Keratinocyte (primary cell): ENCODE data around the gene ZNF423. TPM values are rescaled to one million over a fixed set of nuclear protein-coding genes. Genes with fewer than 3 reads are reported as not detected.

Experiments
- DNase-seq: peaks from one replicate; pipeline ENCODE4 v3.0.0-alpha.2; 2011; ENCODE audit warnings: low read depth, missing footprints, low spot score
- FAIRE-seq: peaks from 2 replicates; lab custom pipeline; 2011; peaks lifted over from hg19 to GRCh38; lab: Jason Lieb, UNC
- H2AFZ ChIP-seq: 2 replicates; pipeline ENCODE4 v1.6.0; 2012; ENCODE audit warnings: low read length, control low read depth, inconsistent platforms; ENCODE audit not compliant: control insufficient read depth
- H3K27ac ChIP-seq: 2 replicates; pipeline ENCODE4 v1.5.1; 2011; ENCODE audit warnings: low read length; ENCODE audit not compliant: control insufficient read depth, insufficient read depth
- H3K27me3 ChIP-seq: 3 replicates; pipeline ENCODE4 v1.6.0; 2011; ENCODE audit warnings: low read length; ENCODE audit not compliant: control insufficient read depth, insufficient read depth; ENCODE audit errors: extremely low read depth
- H3K36me3 ChIP-seq, 2 experiments: 2 replicates in 1 of 2; 3 replicates in 1 of 2; pipeline ENCODE4 v1.5.1; 2011; ENCODE audit warnings: low read length in 2 of 2, mild to moderate bottlenecking in 1 of 2; ENCODE audit not compliant: control insufficient read depth in 2 of 2, insufficient read depth in 2 of 2; ENCODE audit errors: extremely low read depth in 1 of 2
- H3K4me1 ChIP-seq: 3 replicates; pipeline ENCODE4 v1.5.1; 2011; ENCODE audit warnings: low read length; ENCODE audit not compliant: control insufficient read depth, insufficient read depth; ENCODE audit errors: extremely low read depth
- H3K4me2 ChIP-seq: 3 replicates; pipeline ENCODE4 v1.6.0; 2011; ENCODE audit warnings: low read depth, low read length; ENCODE audit not compliant: control insufficient read depth, insufficient read depth; ENCODE audit errors: extremely low read depth
- H3K4me3 ChIP-seq, 3 experiments: fragments of 200-600 bp in 1 of 3; sonication (generic) in 1 of 3; 2 replicates in 2 of 3; 3 replicates in 1 of 3; pipeline ENCODE4 v1.5.1; 2011 to 2016; ENCODE audit warnings: low read length in 3 of 3, mild to moderate bottlenecking in 3 of 3, control low read depth in 2 of 3, inconsistent platforms in 1 of 3, low read depth in 1 of 3, mixed read lengths in 1 of 3, mixed run types in 1 of 3, moderate library complexity in 1 of 3; ENCODE audit not compliant: control insufficient read depth in 2 of 3, insufficient read depth in 2 of 3; ENCODE audit errors: extremely low read depth in 1 of 3
- H3K79me2 ChIP-seq: 2 replicates; pipeline ENCODE4 v1.6.0; 2012; ENCODE audit warnings: low read length; ENCODE audit not compliant: control insufficient read depth, insufficient read depth
- H3K9ac ChIP-seq: 3 replicates; pipeline ENCODE4 v1.6.0; 2011; ENCODE audit warnings: low read length; ENCODE audit not compliant: control insufficient read depth, insufficient read depth; ENCODE audit errors: extremely low read depth
- H3K9me1 ChIP-seq: 3 replicates; pipeline ENCODE4 v1.6.0; 2011; ENCODE audit warnings: low read length; ENCODE audit not compliant: control insufficient read depth, insufficient read depth; ENCODE audit errors: extremely low read depth
- H3K9me3 ChIP-seq: 2 replicates; pipeline ENCODE4 v1.5.1; 2012; ENCODE audit warnings: low read depth, low read length; ENCODE audit not compliant: control insufficient read depth
- H4K20me1 ChIP-seq: 3 replicates; pipeline ENCODE4 v1.6.0; 2011; ENCODE audit warnings: low read length; ENCODE audit not compliant: control insufficient read depth, insufficient read depth; ENCODE audit errors: extremely low read depth
- CTCF ChIP-seq, 3 experiments: IDR thresholded peaks in 1 of 3; conservative IDR thresholded peaks in 1 of 3; optimal IDR thresholded peaks in 1 of 3; 2 replicates in 2 of 3; 3 replicates in 1 of 3; pipeline versions ENCODE3 to v1.5.1; 2011; ENCODE audit warnings: low read length in 3 of 3, mild to moderate bottlenecking in 3 of 3, moderate library complexity in 2 of 3, control low read depth in 1 of 3, inconsistent platforms in 1 of 3; ENCODE audit not compliant: insufficient read depth in 2 of 3; ENCODE audit errors: extremely low read depth in 1 of 3
- EZH2 ChIP-seq: IDR thresholded peaks from one replicate; pipeline ENCODE4 v1.6.1; 2012; ENCODE audit warnings: inconsistent platforms, mild to moderate bottlenecking, low read length, moderate library complexity
- dilution Hi-C: fragments of 300-500 bp; cut with MboI; formaldehyde crosslinking; loops from one replicate; pipeline ENCODE4 v1.7.0; 2020; ENCODE audit warnings: low sequenced_read_pairs; ENCODE audit not compliant: extremely low pct_ligation_motif_present
- polyA plus RNA-seq, 5 experiments: library from polyadenylated mRNA; depleted of rRNA in 3 of 5; stranded (reverse) in 3 of 5; stranded (forward) in 1 of 5; unstranded in 1 of 5; fragments of >200 nt; gene quantifications; 1 replicate in 1 of 5; 2 replicates in 3 of 5; 3 replicates in 1 of 5; pipeline versions ENCODE4 v1.2.1 to v1.2.3, GENCODE V29; 2011 to 2012; ENCODE audit warnings: missing spikeins in 2 of 5, low read depth in 1 of 5, low replicate concordance in 1 of 5

The ZNF423 gene
- polyA plus RNA-seq, 1 donor (not counting 4 experiments of a cell fraction or from before 2014, with no cell fraction given): 0.05 TPM

- Histone ChIP-seq H3K27me3 (peaks cover 4% of the 10 kb centered on the region), H3K36me3 (no peaks in the 10 kb centered on the region), H3K27ac (no peak overlapping the region), H3K9me1 (no peaks in the 10 kb centered on the region), H3K4me1 (no peaks in the 10 kb centered on the region), H3K9ac (no peak overlapping the region), H3K4me3 (no peak overlapping the region), H3K9me3 (no peaks in the 10 kb centered on the region), H3K79me2 (no peaks in the 10 kb centered on the region), H3K4me2 (no peak overlapping the region), H2AFZ (no peak overlapping the region), H4K20me1 (no peaks in the 10 kb centered on the region)
- dilution Hi-C loops: no loop called here
- TF ChIP-seq CTCF (optimal IDR thresholded peaks at IDR 0.05 in 1 of 3, IDR thresholded peaks at IDR 0.05 in 1 of 3, conservative IDR thresholded peaks at IDR 0.05 in 1 of 3; ENCODE audit: extremely low read depth in 1 of 3, insufficient read depth in 2 of 3, low read length in 3 of 3): no peak
- TF ChIP-seq EZH2: no peak
- FAIRE-seq (no peak), DNase-seq (no peak)
These were observed 261.0 kb downstream of the ZNF423 start for GRCh38 chr16:49594685-49595498.

GRCh38 chr16:49594153-49594552, 261.8 kb downstream of the ZNF423 start:
- H3K4me3 ChIP-seq: no peak overlapping the region
- no peaks in the 10 kb centered on the region for H4K20me1 ChIP-seq
- no peak overlapping the region for H3K4me2 ChIP-seq
- TF ChIP-seq CTCF (optimal IDR thresholded peaks at IDR 0.05 in 1 of 3, IDR thresholded peaks at IDR 0.05 in 1 of 3, conservative IDR thresholded peaks at IDR 0.05 in 1 of 3; ENCODE audit: extremely low read depth in 1 of 3, insufficient read depth in 2 of 3, low read length in 3 of 3) (no peak), EZH2 (no peak)
- no peaks in the 10 kb centered on the region for H3K79me2 ChIP-seq
- no peaks in the 10 kb centered on the region for H3K9me1 ChIP-seq
- DNase-seq: no peak
- no peak overlapping the region for H3K27ac ChIP-seq
- no peak overlapping the region for H2AFZ ChIP-seq
- no peak overlapping the region for H3K9ac ChIP-seq
- dilution Hi-C loops: no loop called here
- peaks cover 4% of the 10 kb centered on the region for H3K27me3 ChIP-seq
- FAIRE-seq: no peak
- H3K9me3 ChIP-seq: no peaks in the 10 kb centered on the region
- no peaks in the 10 kb centered on the region for H3K36me3 ChIP-seq
- no peaks in the 10 kb centered on the region for H3K4me1 ChIP-seq
